IMR-90 (cell line): ENCODE results near the gene CCDC122. TPM values are rescaled to one million over a fixed set of nuclear protein-coding genes. Genes with fewer than 3 reads are reported as not detected.

Source experiments
- ATAC-seq: fragments of 200-7000 bp; cut with Tn5 transposase; 2 replicates; pipeline ENCODE4 v1.9.1; 2020; ENCODE audit warnings: low read depth, mild to moderate bottlenecking, moderate library complexity
- BruUV-seq: library from RNA; stranded (reverse); fragments of 400-500 nt; replicated peaks from 2 replicates; lab custom pipeline; 2021; lab: Mats Ljungman, UMichigan
- CTCF ChIA-PET: fragments of 300-600 bp; formaldehyde crosslinking; extraction: SDS; loops from one replicate; lab custom pipeline; 2021; ENCODE audit warnings: antibody characterized with exemption; lab: Yijun Ruan, JAX
- POLR2A ChIA-PET: fragments of 300-600 bp; sonication (Branson Sonifier 250); formaldehyde crosslinking; loops from one replicate; lab custom pipeline; 2022; ENCODE audit warnings: antibody characterized with exemption; ENCODE audit not compliant: unreplicated experiment; lab: Charles Lee
- DNase-seq: peaks from one replicate; pipeline ENCODE4 v3.0.0; 2013
- H2AFZ ChIP-seq: replicated peaks from 2 replicates; pipeline ENCODE3; 2013; ENCODE audit warnings: low read length, mild to moderate bottlenecking; ENCODE audit not compliant: poor library complexity
- H2AK5ac ChIP-seq: 2 replicates; pipeline ENCODE4 v1.6.1; 2013; ENCODE audit warnings: low read depth, low read length, inconsistent platforms
- H2AK9ac ChIP-seq: replicated peaks from 2 replicates; pipeline ENCODE3; 2013; ENCODE audit warnings: mild to moderate bottlenecking, low read depth, low read length, moderate library complexity; ENCODE audit not compliant: poor library complexity
- H2BK120ac ChIP-seq: 2 replicates; pipeline ENCODE4 v1.6.1; 2013; ENCODE audit warnings: low read depth, low read length, inconsistent platforms
- H2BK15ac ChIP-seq: 3 replicates; pipeline ENCODE4 v1.6.1; 2013; ENCODE audit warnings: low read depth, low read length, inconsistent platforms
- H2BK20ac ChIP-seq: 2 replicates; pipeline ENCODE4 v1.6.1; 2013; ENCODE audit warnings: low read depth, mild to moderate bottlenecking, inconsistent platforms, low read length, moderate library complexity
- H2BK5ac ChIP-seq: 2 replicates; pipeline ENCODE4 v1.6.1; 2013; ENCODE audit warnings: mild to moderate bottlenecking, low read depth, low read length, inconsistent platforms; ENCODE audit not compliant: poor library complexity, severe bottlenecking
- H3K14ac ChIP-seq: replicated peaks from 2 replicates; pipeline ENCODE4 v1.6.1; 2013; ENCODE audit warnings: low read depth, low read length, inconsistent platforms
- H3K18ac ChIP-seq: 2 replicates; pipeline ENCODE4 v1.6.1; 2013; ENCODE audit warnings: low read depth, low read length, control low read depth
- H3K23ac ChIP-seq: 2 replicates; pipeline ENCODE4 v1.6.1; 2013; ENCODE audit warnings: low read depth, low read length, inconsistent platforms
- H3K27ac ChIP-seq: 2 replicates; pipeline ENCODE4 v1.5.1; 2013; ENCODE audit warnings: mild to moderate bottlenecking, control low read depth, low read length; ENCODE audit not compliant: insufficient read depth
- H3K27me3 ChIP-seq: 2 replicates; pipeline ENCODE4 v1.6.1; 2013; ENCODE audit warnings: low read length; ENCODE audit not compliant: control insufficient read depth, insufficient read depth
- H3K36me3 ChIP-seq: 2 replicates; pipeline ENCODE4 v1.6.1; 2013; ENCODE audit warnings: low read length, mixed read lengths; ENCODE audit not compliant: control insufficient read depth, insufficient read depth
- H3K4ac ChIP-seq: 2 replicates; pipeline ENCODE4 v1.6.1; 2013; ENCODE audit warnings: low read depth, low read length, inconsistent platforms
- H3K4me1 ChIP-seq: 2 replicates; pipeline ENCODE4 v1.6.1; 2013; ENCODE audit warnings: low read length, mixed read lengths; ENCODE audit not compliant: control insufficient read depth, insufficient read depth
- H3K4me2 ChIP-seq: 2 replicates; pipeline ENCODE4 v1.6.1; 2013; ENCODE audit warnings: low read depth, mild to moderate bottlenecking, control low read depth, low read length, moderate library complexity
- H3K4me3 ChIP-seq: 2 replicates; pipeline ENCODE4 v1.5.1; 2013; ENCODE audit warnings: low read depth, mild to moderate bottlenecking, control low read depth, low read length, moderate library complexity; ENCODE audit not compliant: insufficient read depth
- H3K56ac ChIP-seq: 2 replicates; pipeline ENCODE4 v1.6.1; 2013; ENCODE audit warnings: low read length, inconsistent platforms; ENCODE audit not compliant: insufficient read depth; ENCODE audit errors: extremely low read depth
- H3K79me1 ChIP-seq, 2 experiments: 2 replicates each; pipeline ENCODE4 v1.6.1; 2013; ENCODE audit warnings: low read length in 2 of 2, inconsistent platforms in 1 of 2, low read depth in 1 of 2
- H3K9ac ChIP-seq: 2 replicates; pipeline ENCODE4 v1.6.1; 2013; ENCODE audit warnings: low read depth, low read length, control low read depth
- H3K9me1 ChIP-seq: 2 replicates; pipeline ENCODE4 v1.6.1; 2013; ENCODE audit warnings: low read length, inconsistent platforms; ENCODE audit not compliant: insufficient read depth
- H3K9me3 ChIP-seq: 2 replicates; pipeline ENCODE4 v1.6.1; 2013; ENCODE audit warnings: low read length; ENCODE audit not compliant: control insufficient read depth, insufficient read depth
- H4K20me1 ChIP-seq: 2 replicates; pipeline ENCODE4 v1.6.1; 2013; ENCODE audit warnings: low read length, inconsistent platforms; ENCODE audit not compliant: insufficient read depth
- H4K5ac ChIP-seq: 2 replicates; pipeline ENCODE4 v1.6.1; 2013; ENCODE audit warnings: mild to moderate bottlenecking, low read depth, low read length, control low read depth
- H4K8ac ChIP-seq, 2 experiments: 2 replicates each; pipeline ENCODE4 v1.6.1; 2013; ENCODE audit warnings: low read depth in 2 of 2, low read length in 2 of 2, control low read depth in 1 of 2, inconsistent platforms in 1 of 2
- H4K91ac ChIP-seq: 2 replicates; pipeline ENCODE4 v1.6.1; 2013; ENCODE audit warnings: low read depth, low read length, inconsistent platforms; ENCODE audit not compliant: insufficient read depth
- BHLHE40 ChIP-seq: fragments of 150-350 bp; IDR thresholded peaks from 2 replicates; pipeline ENCODE4 v1.6.1; 2016; ENCODE audit warnings: mild to moderate bottlenecking, low read depth, low read length
- CHD1 ChIP-seq: IDR thresholded peaks from 2 replicates; pipeline ENCODE4 v1.6.1; 2012; ENCODE audit warnings: low read depth, low read length, improper control_type of control experiment
- FOS ChIP-seq: fragments of 150-350 bp; IDR thresholded peaks from 2 replicates; pipeline ENCODE4 v1.6.1; 2016; ENCODE audit warnings: low read depth, low read length
- MAFK ChIP-seq: IDR thresholded peaks from 2 replicates; pipeline ENCODE4 v1.6.1; 2012; ENCODE audit warnings: low read depth, low read length, improper control_type of control experiment
- MAZ ChIP-seq: IDR thresholded peaks from 2 replicates; pipeline ENCODE4 v1.6.1; 2012; ENCODE audit warnings: low read depth, mild to moderate bottlenecking, low read length, improper control_type of control experiment, moderate library complexity, borderline replicate concordance
- MXI1 ChIP-seq: IDR thresholded peaks from 2 replicates; pipeline ENCODE4 v1.6.1; 2012; ENCODE audit warnings: low read depth, mild to moderate bottlenecking, low read length, moderate library complexity, borderline replicate concordance
- NFE2L2 ChIP-seq: fragments of 150-350 bp; IDR thresholded peaks from 2 replicates; pipeline ENCODE4 v1.6.1; 2016; ENCODE audit warnings: low read depth, mild to moderate bottlenecking, low read length
- RAD21 ChIP-seq: IDR thresholded peaks from 2 replicates; pipeline ENCODE4 v1.6.1; 2012; ENCODE audit warnings: low read length, improper control_type of control experiment
- SMC3 ChIP-seq: fragments of 150-350 bp; IDR thresholded peaks from 2 replicates; pipeline ENCODE4 v1.6.1; 2016; ENCODE audit warnings: low read depth, mild to moderate bottlenecking, antibody characterized with exemption, low read length, moderate library complexity
- dilution Hi-C: fragments of 300-500 bp; cut with HindIII; formaldehyde crosslinking; loops from one replicate; pipeline ENCODE4 v1.14.3; 2018; ENCODE audit warnings: low sequenced_read_pairs; ENCODE audit not compliant: unreplicated experiment
- in situ Hi-C: fragments of 300-500 bp; cut with MboI; formaldehyde crosslinking; loops from 3 replicates; pipeline ENCODE4 v1.14.3; 2019; ENCODE audit warnings: low sequenced_read_pairs, inconsistent platforms, mixed read lengths
- intact Hi-C: fragments of 100-400 bp; cut with micrococcal nuclease; formaldehyde crosslinking; loops from 2 replicates; pipeline ENCODE4 v1.10.0; 2022
- polyA plus RNA-seq, 3 experiments: library from polyadenylated mRNA; depleted of rRNA; stranded (reverse); fragments of >200 nt; gene quantifications; 2 replicates each; pipeline ENCODE4 v1.2.3, GENCODE V29; 2012; ENCODE audit warnings: low replicate concordance in 1 of 3
- total RNA-seq: library from RNA; depleted of rRNA; stranded (reverse); fragments of >200 nt; gene quantifications from 2 replicates; pipeline ENCODE4 v1.2.3, GENCODE V29; 2012
- TF ChIP-seq, protein P1 (sequence below): fragments of 150-350 bp; IDR thresholded peaks from 2 replicates; pipeline ENCODE4 v1.6.1; 2016; ENCODE audit warnings: low read depth, mild to moderate bottlenecking, low read length, moderate library complexity, borderline replicate concordance
- TF ChIP-seq, protein P2 (sequence below): fragments of 150-350 bp; IDR thresholded peaks from 2 replicates; pipeline ENCODE4 v1.6.1; 2017; ENCODE audit warnings: mild to moderate bottlenecking, antibody characterized with exemption, low read length, low read depth
- TF ChIP-seq, protein P3 (sequence below): conservative IDR thresholded peaks from 2 replicates; pipeline ENCODE4 v1.5.1; 2012; ENCODE audit warnings: mild to moderate bottlenecking, low read depth, low read length, improper control_type of control experiment

CCDC122 gene
- total and polyA plus RNA-seq, 2 of the 4 experiments (the other 2 are of a cell fraction): 0.70 to 0.72 TPM

DNA sequence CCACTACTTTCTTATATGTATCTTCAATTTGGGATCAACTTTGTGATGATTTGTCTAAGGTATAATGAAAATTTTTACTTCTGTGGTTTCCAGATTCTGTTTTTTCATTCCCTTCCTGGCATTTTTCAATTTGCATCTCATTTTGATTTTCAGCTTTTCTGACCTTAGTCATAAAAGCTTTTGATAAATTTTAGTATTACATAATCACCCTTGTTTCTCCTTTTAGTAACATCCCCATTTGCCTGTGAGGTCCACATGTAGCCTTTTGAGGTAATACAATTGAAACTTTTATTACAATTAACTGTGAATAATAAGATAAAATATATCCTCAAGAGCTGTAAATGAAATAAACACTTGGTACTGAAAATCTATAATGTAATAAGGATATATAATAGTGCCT is 31.3 kb upstream of the CCDC122 start:
- Histone ChIP-seq H3K56ac (no peak overlapping the region), H2AFZ (no peak overlapping the region), H2BK5ac (no peak overlapping the region), H3K27ac (no peak overlapping the region), H3K9me1 (peaks cover 8% of the 10 kb centered on the region; the same call in 1 of the 2 replicates), H3K27me3 (no peaks in the 10 kb centered on the region), H2BK20ac (no peak overlapping the region), H4K8ac (no peak overlapping the region), H3K36me3 (no peaks in the 10 kb centered on the region), H3K14ac (no peak overlapping the region), H2AK5ac (no peak overlapping the region), H3K4me1 (peaks cover 5% of the 10 kb centered on the region), H3K18ac (no peak overlapping the region), H3K23ac (no peak overlapping the region), H4K91ac (no peak overlapping the region), H3K4me3 (no peak overlapping the region), H4K5ac (no peak overlapping the region), H2BK15ac (no peak overlapping the region), H3K4me2 (no peak overlapping the region), H3K79me1 (no peaks in the 10 kb centered on the region), H3K4ac (no peak overlapping the region), H3K9ac (no peak overlapping the region), H3K9me3 (no peaks in the 10 kb centered on the region), H2BK120ac (no peak overlapping the region), H2AK9ac (no peak overlapping the region), H4K20me1 (no peaks in the 10 kb centered on the region)
- in situ Hi-C loops: loop anchor here (25.0 kb wide), 1 partner anchor 1401 kb away; no protein-coding TSS in a partner anchor
- TF ChIP-seq, protein P1, sequence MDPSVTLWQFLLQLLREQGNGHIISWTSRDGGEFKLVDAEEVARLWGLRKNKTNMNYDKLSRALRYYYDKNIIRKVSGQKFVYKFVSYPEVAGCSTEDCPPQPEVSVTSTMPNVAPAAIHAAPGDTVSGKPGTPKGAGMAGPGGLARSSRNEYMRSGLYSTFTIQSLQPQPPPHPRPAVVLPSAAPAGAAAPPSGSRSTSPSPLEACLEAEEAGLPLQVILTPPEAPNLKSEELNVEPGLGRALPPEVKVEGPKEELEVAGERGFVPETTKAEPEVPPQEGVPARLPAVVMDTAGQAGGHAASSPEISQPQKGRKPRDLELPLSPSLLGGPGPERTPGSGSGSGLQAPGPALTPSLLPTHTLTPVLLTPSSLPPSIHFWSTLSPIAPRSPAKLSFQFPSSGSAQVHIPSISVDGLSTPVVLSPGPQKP: no peak
- TF ChIP-seq RAD21: no peak
- no peak for TF ChIP-seq FOS
- TF ChIP-seq CHD1: no peak
- no peak for TF ChIP-seq NFE2L2
- TF ChIP-seq SMC3: no peak
- no peak for TF ChIP-seq MAFK
- TF ChIP-seq, protein P2, sequence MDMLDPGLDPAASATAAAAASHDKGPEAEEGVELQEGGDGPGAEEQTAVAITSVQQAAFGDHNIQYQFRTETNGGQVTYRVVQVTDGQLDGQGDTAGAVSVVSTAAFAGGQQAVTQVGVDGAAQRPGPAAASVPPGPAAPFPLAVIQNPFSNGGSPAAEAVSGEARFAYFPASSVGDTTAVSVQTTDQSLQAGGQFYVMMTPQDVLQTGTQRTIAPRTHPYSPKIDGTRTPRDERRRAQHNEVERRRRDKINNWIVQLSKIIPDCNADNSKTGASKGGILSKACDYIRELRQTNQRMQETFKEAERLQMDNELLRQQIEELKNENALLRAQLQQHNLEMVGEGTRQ: no peak
- TF ChIP-seq MXI1: no peak
- TF ChIP-seq BHLHE40: no peak
- TF ChIP-seq, protein P3, sequence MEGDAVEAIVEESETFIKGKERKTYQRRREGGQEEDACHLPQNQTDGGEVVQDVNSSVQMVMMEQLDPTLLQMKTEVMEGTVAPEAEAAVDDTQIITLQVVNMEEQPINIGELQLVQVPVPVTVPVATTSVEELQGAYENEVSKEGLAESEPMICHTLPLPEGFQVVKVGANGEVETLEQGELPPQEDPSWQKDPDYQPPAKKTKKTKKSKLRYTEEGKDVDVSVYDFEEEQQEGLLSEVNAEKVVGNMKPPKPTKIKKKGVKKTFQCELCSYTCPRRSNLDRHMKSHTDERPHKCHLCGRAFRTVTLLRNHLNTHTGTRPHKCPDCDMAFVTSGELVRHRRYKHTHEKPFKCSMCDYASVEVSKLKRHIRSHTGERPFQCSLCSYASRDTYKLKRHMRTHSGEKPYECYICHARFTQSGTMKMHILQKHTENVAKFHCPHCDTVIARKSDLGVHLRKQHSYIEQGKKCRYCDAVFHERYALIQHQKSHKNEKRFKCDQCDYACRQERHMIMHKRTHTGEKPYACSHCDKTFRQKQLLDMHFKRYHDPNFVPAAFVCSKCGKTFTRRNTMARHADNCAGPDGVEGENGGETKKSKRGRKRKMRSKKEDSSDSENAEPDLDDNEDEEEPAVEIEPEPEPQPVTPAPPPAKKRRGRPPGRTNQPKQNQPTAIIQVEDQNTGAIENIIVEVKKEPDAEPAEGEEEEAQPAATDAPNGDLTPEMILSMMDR: no peak
- TF ChIP-seq MAZ: no peak
- dilution Hi-C loops: loop anchor here (25.0 kb wide), 1 partner anchor 551 kb away; no protein-coding TSS in a partner anchor
- BruUV-seq: no TSS peak
- DNase-seq (no peak), ATAC-seq (no peak)
- intact Hi-C loops: no loop called here
- CTCF ChIA-PET: interaction anchor here (1.3 kb wide), 1 partner anchor 526 kb away, joined by 4 read pairs; no protein-coding TSS in a partner anchor
- POLR2A ChIA-PET: interaction anchor here (0.6 kb wide), 1 partner anchor 537 kb away, joined by 3 read pairs; no protein-coding TSS in a partner anchor
